NCI-H1105 treated with DMSO at 0.1 percent for 48 hours (cell line): ENCODE results near the gene RHOJ.
"Not testable (repeated sequence)": the region's sequence is repeated elsewhere in the genome, so short reads cannot be mapped to it uniquely, and the experiment has no call there.

Source experiments
- DNase-seq: peaks from one replicate; lab custom pipeline; 2025; lab: John Stamatoyannopoulos, UW

RHOJ gene

DNA sequence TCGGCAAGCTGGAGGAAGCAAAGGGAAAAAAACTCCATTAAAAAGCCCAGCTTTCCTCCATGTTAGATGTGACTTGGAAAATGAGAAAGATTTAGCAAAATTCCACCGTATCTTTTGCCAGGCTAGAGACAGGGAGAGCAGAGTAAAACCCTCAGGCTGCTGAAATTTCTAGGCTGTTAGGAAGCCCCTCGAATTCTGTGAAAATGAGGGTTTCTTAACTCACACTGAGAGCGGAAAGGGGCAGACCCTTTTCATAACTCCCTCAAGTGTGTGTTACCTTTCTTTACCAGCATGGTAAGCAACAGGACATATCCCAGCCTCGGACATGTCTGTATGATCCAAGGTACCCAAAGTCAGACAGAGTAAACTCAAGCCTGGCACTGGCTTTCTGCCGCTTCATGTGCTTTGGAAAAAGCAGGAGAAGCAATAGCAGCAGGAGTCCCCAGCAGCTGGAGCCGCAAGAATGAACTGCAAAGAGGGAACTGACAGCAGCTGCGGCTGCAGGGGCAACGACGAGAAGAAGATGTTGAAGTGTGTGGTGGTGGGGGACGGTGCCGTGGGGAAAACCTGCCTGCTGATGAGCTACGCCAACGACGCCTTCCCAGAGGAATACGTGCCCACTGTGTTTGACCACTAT, at the start of gene RHOJ:
Gene RHOJ, plus strand, starts transcription at position 37 of the 637 bp plus-strand sequence. Its CDS starts 427 bp downstream, at position 464.
- DNase-seq: no peak

DNA sequence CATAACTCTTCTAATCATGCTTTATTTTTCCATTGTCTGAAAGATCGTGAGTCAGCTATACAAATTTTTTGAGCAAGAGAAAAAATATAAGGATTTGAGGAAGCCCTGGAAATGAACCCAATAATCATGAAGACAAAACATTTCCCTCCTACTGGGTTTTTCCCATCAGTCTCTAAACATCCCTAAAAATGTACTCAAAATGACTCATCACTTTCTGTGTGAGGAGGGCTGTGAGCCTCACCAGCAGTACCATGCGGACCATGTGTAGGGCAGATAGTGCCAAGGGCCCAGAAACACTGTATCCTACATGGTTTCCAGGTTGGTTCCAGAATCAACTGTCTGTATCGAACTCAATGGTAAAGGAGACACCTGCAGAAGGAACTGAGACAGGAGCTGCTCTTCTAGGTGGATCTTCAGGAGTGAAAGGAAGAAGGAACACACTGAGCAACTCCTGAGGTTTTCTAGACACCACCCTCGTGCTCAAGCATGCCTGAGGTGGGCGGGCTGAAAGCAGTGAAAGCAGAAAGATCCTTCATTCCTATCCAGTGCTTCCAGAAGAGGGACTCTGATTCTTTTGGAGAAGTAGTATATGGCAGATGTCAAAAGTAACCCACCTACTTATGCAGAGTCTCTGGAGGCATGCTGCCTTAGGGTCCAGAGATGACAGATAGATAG, 48.6 kb upstream of the RHOJ start:
- no peak for DNase-seq

DNA sequence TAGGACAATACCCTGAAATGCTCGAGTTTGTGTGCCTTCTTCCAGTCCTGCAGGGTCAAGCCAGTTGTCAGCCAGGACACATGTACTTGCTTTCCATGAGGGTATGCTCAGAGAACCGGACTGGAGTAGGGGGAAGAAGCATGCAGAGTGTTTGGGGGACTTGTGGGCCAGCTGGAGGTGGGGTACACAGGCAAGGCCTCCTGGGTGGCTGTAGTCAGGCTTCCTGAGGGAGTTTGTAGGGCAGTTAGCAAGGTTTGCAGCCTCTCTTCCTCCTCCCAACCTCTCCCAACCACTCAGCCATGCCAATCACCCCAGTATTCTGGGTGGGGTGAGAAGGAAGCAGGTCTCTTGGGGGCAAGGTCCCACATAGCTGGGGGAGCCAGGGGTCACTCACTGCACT, 47.0 kb upstream of the RHOJ start:
- DNase-seq: no peak

DNA sequence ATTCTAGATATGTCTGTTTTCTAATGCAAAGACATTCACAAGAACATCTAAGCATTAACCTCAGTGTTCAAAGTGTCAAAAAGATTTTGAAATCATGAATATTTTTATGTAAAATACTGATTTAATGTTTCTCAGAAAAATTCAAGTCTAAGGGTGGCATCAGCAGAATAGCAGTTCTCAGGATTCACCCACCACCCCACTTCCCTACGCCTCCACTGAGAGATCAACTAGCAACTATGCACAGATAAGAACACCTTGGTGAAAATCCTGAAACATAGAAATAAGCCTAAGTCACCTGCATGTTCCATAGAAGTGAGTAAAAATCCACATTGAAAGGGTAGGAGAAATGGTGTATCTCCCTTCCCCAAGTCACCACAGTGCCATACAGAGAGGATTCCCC, 40.9 kb upstream of the RHOJ start:
- no peak for DNase-seq

DNA sequence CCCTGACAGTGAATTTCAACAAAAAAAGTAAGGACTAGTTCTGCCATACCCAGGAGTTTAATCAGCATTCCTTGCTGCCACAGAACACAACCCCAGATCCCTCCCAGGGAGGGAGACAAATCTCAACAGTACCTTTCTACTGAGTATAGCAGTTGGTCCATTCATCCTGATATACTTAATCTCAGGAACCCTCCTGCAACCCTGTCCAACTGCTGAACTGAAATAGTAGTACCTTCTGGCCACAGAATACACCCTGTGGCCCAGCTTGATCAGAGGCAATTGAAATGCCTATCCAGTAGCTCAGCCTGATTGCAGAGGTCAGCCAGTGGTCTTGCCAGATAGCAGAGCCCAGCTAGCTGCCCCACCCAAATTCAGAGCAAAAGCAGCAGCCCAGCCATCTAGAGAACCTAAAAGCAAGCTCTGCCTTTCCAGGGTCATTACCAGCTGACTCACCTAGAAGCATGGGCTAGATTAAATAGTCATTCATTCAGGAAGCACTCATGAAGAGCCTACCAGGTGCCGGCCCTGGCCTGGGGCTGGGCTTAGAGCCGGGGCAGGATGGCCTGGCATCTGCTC, 40.0 kb upstream of the RHOJ start:
- no peak for DNase-seq

DNA sequence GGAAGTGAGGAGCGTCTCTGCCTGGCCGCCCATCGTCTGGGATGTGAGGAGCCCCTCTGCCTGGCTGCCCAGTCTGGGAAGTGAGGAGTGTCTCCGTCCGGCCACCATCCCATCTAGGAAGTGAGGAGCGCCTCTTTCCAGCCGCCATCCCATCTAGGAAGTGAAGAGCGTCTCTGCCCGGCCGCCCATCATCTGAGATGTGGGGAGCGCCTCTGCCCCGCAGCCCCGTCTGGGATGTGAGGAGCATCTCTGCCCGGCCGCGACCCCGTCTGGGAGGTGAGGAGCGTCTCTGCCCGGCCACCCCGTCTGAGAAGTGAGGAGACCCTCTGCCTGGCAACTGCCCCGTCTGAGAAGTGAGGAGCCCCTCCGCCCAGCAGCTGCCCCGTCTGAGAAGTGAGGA, 39.0 kb upstream of the RHOJ start:
- DNase-seq: not testable (repeated sequence)

DNA sequence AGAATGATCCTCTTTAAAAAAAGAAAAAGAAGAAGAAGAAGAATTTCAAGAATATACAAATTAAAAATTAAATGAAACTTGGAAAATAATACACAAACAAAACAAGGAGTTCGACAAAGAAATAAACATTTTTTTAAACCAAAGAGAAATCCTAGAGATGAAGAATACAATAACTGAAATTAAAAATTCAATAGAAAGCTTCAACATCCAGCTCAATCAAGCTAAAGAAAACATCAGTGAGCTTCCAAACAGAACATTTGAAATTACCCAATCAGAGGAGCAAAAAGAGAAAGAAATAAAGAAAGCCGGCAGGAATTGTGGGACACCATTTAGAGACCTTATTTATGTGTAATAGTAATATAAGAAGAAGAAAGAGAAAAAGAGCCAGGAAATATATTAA, 37.2 kb upstream of the RHOJ start:
- DNase-seq: no peak

DNA sequence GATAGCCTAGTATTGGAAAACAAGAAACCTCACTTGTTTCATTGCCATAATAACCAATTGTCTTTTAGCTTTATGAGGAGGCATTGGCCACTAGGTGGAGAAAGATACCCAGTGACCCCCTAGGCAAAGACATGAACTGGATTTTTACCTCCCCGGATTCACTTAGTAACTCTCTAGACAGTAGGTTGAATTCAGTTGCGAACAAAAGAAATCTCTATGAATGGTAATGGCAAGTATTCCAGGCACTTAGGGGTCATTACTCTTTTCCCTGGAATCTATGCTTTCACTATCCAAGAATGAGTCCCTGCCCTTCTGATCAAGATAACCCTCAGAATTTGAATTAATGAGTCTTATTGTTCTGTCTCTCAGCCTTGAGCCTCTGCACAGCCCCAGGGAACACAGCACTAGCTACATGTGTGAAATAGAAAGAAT, 29.5 kb upstream of the RHOJ start:
- peak; percentile 62 for DNase-seq

DNA sequence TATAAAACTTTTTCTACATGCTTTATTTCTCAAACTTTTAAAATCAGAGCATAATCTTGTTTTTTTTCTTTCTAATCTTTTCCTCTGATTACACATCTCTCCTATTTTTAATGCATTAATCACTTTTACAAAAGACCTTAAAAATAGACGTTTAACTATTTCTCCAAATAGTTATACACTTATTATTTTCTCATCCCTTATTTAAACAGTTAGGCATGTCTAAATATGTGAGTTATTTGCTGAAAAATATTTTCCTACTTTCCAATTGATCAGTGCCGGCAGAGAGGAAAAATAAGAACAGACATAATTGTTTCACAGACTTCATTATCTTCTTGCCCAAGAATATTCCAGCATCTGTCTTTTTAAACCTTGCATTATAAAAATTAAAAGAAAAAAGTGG, 28.7 kb upstream of the RHOJ start:
- no peak for DNase-seq

DNA sequence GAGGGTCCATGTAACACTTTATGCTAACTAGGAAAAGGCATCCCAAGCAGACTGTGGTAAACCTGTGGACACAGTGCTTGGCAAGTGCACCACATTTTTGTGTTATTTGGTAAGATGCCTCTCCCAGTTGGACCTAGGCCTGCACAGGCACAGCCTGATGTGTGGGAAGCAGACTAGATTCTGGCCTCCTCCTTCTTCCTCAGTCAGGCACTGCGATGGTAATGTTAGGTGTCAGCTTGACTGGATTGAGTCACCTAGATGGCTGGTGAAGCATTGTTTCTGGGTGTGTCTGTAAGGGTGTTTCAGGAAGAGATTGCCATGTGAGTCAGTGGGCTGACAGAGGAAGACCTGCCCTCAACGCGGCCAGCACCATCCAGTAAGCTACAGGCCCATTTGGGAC, 25.3 kb upstream of the RHOJ start:
- DNase-seq: no peak

DNA sequence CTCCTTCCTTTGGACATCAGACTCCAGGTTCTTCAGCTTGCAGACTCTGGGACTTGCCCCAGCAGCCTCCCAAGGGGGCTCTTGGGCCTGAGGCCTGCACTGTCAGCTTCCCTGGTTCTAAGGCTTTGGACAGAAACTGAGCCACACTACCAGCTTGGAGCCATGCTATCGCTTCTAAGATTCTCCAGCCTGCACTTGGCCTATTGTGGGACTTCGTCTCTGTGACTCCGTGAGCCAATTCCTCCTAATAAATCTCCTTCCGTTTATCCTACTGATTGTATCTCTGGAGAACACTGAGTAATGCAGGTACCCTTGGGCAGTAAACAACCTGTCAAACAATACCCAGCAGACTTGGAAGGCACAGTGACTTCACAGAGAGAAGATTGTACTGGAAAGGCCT, 24.9 kb upstream of the RHOJ start:
- DNase-seq: no peak

DNA sequence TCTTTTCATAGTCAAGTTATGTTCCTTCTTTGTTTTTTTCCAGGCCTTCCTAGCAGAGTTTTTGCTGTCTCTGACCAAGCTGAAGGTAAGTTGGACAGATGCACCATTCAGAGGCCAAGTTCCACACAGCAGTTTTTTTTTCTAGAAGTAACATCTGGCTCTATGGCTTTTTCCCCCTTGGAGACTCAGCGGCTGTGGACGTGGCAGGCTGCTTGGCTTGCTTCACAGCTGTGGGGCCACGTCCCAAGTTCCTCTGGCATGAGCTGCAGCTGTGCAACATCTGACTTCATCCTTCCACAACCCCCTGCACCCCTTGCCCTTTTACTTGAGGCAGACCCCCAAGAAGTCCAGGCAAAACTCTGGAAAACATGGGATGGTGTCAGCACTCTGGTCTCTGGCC, 24.2 kb upstream of the RHOJ start:
- no peak for DNase-seq

DNA sequence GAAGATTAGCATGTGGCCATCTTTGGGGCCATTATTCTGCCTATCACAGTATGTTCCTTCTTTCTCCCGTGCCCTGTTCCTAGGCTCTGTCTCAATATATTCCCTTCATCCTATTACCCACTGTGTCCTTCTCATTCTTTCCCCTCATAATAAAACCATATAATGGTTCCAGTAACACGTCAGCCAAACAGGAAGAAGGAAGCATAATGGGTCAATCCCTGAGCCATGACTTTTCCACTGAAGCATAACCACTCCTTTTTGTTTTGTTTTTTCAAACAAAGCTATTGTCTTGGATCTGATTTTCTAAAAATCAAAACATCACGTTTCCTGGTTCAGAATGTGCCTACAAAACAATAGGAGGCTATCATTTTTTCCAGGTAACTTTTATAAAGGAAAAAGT, 21.3 kb upstream of the RHOJ start:
- DNase-seq: no peak

DNA sequence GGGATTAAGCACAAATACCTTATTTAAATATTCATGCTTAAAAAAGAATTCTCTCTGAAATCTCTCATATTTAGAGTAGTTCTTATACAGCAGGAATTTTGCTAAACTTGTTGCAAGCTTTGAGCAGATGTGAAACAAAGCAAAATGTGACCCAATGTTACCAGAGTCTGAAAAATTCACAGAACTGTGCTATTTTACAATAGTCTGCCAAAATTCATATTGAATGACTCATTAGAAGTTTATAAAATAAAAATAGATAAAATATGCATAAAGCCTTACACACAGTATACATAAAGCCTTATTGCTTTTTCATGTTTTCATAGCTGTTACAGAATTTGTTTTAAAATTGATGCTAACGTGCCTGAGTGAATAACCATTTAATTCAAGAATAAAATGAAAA, 17.8 kb upstream of the RHOJ start:
- DNase-seq: no peak

DNA sequence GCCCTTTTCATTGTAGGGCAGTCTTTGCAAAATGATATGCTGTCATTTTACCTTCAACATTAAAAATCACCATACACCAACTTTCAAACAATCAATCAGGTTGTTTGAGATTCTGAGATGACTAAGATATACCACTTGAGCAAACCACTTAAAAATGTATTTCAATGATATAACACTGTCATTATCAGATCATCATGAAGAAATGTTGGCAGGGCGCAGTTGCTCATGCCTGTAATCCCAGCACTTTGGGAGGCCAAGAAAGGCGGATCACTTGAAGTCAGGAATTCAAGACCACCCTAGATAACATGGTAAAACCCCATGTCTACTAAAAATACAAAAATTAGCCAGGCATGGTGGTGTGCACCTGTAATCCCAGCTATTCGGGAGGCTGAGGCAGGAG, 13.0 kb upstream of the RHOJ start:
- no peak for DNase-seq

DNA sequence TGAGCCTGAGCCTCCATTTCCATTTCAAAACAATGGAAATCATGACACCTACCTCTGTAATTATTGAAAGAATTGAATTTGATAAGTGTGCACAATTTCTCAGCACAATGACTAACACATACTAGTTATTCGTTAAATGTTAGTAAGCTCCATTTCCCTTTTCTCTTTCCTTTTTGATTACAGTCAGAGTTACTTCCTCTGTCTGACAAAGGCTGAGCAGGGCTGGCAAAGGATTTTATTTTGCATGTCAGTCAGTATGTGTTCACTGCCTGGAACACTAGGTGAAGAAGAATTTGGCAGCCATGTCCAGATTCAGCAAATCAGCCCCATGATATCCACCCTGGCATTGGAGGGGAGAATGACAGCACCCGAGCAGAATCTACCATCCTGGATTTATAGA, 12.2 kb upstream of the RHOJ start:
- DNase-seq: no peak

DNA sequence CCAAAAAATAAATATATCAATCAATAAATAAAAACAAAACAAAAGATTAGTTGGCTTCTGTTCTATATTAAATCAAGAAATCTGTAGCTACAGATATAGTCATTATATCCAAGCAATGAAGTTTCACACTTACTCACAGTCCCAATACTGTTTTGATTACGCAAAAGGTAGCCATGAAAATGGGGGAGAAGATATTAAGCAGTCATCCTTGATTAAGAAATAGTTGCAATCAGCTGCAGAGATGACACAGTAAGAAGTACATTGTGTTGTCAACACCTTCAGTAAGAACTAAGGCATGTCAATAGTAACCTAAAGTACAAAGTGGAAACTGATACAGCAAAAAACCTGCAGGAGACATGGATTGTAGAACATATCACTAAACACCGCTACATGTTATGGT, 11.0 kb upstream of the RHOJ start:
- DNase-seq: no peak

DNA sequence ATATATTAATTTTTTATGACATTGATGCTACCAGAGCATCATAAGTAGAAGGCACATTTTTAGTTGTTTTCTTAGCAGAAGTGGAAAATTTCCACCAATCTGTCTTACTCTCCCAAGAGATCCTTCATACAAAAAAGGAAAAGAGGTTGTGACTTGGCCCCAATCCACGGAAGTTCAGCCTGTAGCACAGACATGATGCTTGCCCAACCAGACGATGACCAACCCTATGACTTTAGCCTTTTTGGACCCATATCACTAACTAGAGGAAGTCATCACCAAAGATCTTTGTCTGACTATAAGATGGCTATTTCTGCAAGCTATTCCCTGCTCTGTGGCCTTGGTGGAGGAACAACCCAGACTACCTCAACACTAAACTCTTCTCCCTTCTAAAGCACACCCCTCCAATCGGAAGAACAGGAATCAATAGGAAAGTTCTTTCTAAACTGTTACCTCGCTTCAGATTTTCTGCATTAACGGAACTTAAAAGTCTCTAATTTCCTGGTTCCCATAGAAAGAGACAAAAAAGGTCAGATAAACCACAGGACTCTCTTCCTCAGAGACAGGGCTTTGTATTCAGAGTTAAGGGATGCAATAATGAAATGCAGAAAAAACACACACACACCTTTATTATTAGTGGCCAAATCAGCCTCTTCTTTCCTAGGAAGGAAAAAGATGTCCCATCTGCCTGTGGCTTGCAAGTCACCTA, 4.1 kb upstream of the RHOJ start:
- no peak for DNase-seq

DNA sequence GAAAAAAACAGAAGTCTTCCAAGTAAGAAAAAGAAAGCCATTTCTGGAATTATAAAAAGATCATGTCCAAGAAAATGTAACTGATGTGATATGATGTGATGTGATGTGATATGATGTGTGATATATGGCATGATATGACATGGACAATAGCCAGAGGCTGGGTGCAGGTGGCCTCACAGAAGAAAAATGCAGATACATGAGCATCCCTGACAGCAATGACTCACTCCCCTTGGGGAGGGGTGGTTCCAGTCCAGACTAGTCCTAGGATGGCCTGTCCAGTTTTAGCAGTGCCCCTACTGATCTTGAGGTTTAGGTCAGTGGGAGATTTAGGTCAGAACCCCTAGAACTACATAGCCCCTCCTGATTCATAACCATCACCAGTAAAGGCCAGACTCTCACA, 3.5 kb upstream of the RHOJ start:
- no peak for DNase-seq

DNA sequence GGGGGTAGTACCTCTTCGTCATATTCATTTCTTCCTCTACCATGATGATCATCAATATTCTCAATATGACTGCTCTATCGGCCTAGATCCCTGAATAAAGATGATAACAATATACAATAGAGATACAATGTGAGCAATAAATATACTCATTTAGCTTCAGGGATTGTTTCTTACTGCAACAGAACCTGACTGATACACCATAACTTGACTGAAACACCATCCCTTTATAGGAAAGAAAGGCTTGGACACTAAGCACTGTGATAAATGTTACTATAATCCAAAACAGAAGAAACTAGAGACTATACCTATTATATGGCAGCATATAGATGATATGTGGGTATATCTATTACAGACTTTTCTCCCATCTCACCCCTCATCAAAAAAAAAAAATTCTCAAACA, 1.2 kb upstream of the RHOJ start:
- no peak for DNase-seq

DNA sequence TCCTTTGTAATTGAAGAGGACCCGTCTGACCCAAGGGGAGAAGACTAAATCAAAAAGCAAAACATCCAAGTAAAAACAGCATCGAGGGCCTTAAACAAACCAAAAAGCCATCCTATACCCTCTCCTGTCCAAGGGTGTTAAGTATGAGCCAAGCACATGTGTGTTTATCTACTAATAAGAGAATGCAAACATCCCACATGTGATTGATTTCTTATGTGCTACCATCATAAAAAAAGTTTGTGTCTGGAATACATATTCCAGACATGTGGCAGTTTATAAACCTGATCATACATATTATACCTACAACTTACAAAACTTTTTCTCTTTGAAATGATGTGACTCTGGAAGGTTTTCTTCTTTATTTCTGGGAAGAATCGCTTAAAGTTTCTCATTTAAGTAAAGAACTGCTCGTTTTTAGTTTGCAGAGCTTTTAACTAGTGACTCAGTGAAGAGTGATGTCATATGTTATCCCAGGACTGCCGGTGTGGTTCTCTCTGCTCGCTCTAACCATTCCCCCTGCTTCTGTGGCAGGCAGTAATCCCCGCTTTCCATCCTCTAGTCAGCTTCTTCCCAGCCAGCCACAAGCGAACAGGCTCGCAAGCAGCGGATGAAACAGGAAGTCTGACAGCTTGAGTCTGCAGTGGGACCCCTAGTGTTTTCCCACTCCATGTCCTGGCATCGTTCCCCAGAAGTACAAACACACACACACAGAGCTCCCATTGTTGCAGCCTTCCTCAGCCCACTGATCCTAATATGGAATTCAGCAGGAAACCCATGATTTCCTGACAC, 431 bp upstream of the RHOJ start:
- peak; percentile 50 for DNase-seq

DNA sequence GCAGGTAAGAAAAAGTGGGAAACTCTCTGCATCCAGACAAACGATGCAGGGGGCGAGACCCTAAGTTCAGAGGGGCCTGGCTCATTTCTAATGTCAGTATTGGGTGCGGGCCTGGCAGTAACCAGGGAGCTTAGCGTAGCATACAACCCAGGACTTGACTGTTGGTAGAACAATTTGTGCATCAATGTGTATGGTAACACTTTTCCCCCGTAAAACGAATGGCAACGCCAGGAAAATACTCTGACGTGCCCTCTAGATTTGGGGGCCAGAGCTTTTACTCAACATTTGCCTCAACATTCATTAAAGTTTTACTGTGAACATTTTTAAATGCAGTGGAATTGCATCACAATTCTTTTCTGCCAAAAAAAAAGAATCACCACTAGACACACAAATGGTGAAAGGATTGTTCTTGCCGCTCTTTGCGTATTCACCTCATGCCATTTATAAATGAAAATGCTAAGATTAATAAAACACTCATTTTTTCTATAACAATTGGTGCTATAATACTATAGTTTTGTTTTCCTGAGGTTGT, 867 bp downstream of the RHOJ start:
- DNase-seq: no peak
